DOHH2 (cell line): Measurements from ENCODE around the gene UGT1A6.
"Not testable (repeated sequence)": the region's sequence is repeated elsewhere in the genome, so short reads cannot be mapped to it uniquely, and the experiment has no call there.

Experiments used
- H3F3A ChIP-seq: fragments of 200-600 bp; sonication (generic), shearing (Covaris generic); 2 replicates; pipeline ENCODE4 v1.6.0; 2016; ENCODE audit warnings: antibody characterized with exemption, mild to moderate bottlenecking; ENCODE audit not compliant: control insufficient read depth, insufficient read depth
- H3K27ac ChIP-seq: fragments of 200-600 bp; sonication (generic); 2 replicates; pipeline ENCODE4 v1.5.1; 2014; ENCODE audit warnings: low read depth, mild to moderate bottlenecking, low read length, moderate library complexity
- H3K27me3 ChIP-seq: fragments of 200-600 bp; sonication (generic); 2 replicates; pipeline ENCODE4 v1.6.1; 2014; ENCODE audit warnings: mild to moderate bottlenecking, low read length, mixed read lengths; ENCODE audit not compliant: control insufficient read depth
- H3K36me3 ChIP-seq: fragments of 200-600 bp; sonication (generic); 2 replicates; pipeline ENCODE4 v1.6.1; 2014; ENCODE audit warnings: mild to moderate bottlenecking, low read length, moderate library complexity, mixed read lengths; ENCODE audit not compliant: control insufficient read depth
- H3K4me1 ChIP-seq: fragments of 200-600 bp; sonication (generic); 2 replicates; pipeline ENCODE4 v1.6.1; 2014; ENCODE audit warnings: mild to moderate bottlenecking, low read length, mixed read lengths; ENCODE audit not compliant: control insufficient read depth
- H3K4me2 ChIP-seq: fragments of 200-600 bp; sonication (generic); 2 replicates; pipeline ENCODE4 v1.6.0; 2014; ENCODE audit warnings: mild to moderate bottlenecking, low read length, moderate library complexity
- H3K4me3 ChIP-seq: fragments of 200-600 bp; sonication (generic); 2 replicates; pipeline ENCODE4 v1.5.1; 2014; ENCODE audit warnings: mild to moderate bottlenecking, low read length, mixed read lengths
- H3K79me2 ChIP-seq: fragments of 200-600 bp; sonication (generic); 2 replicates; pipeline ENCODE4 v1.6.1; 2014; ENCODE audit warnings: mild to moderate bottlenecking, low read length, mixed read lengths; ENCODE audit not compliant: control insufficient read depth
- H3K9me2 ChIP-seq: fragments of 200-600 bp; sonication (generic); replicated peaks from 2 replicates; pipeline ENCODE4 v1.6.1; 2014; ENCODE audit warnings: mild to moderate bottlenecking, low read length, mixed read lengths; ENCODE audit not compliant: control insufficient read depth
- H3K9me3 ChIP-seq: fragments of 200-600 bp; sonication (generic); 2 replicates; pipeline ENCODE4 v1.6.1; 2014; ENCODE audit warnings: antibody characterized with exemption, low read length, mixed read lengths; ENCODE audit not compliant: control insufficient read depth, insufficient read depth
- H4K20me1 ChIP-seq: fragments of 200-600 bp; sonication (generic); 2 replicates; pipeline ENCODE4 v1.6.0; 2014; ENCODE audit warnings: low read depth, mild to moderate bottlenecking, antibody characterized with exemption, low read length, moderate library complexity; ENCODE audit not compliant: control insufficient read depth, insufficient read depth
- CTCF ChIP-seq: fragments of 200-600 bp; sonication (generic); IDR thresholded peaks from one replicate; pipeline ENCODE4 v1.5.1; 2014; ENCODE audit warnings: antibody characterized with exemption, mild to moderate bottlenecking, low read depth, low read length; ENCODE audit not compliant: poor library complexity, severe bottlenecking
- EZH2phosphoT487 ChIP-seq: fragments of 200-600 bp; sonication (generic); IDR thresholded peaks from 2 replicates; pipeline ENCODE4 v1.6.1; 2017; ENCODE audit warnings: borderline replicate concordance, mild to moderate bottlenecking, antibody characterized with exemption, low read length, moderate library complexity, mixed read lengths

UGT1A6 gene

GRCh38 chr2:233714121-233714520 is 21.4 kb downstream of the UGT1A6 start:
- H3K9me3 ChIP-seq: no peaks in the 10 kb centered on the region
- TF ChIP-seq CTCF (no peak), EZH2phosphoT487 (no peak)
- no peak overlapping the region for H3K27ac ChIP-seq
- H3K27me3 ChIP-seq: peaks cover 10% of the 10 kb centered on the region; the same call in 1 of the 2 replicates
- H3K9me2 ChIP-seq: no peaks in the 10 kb centered on the region
- H4K20me1 ChIP-seq: no peaks in the 10 kb centered on the region
- H3K4me1 ChIP-seq: no peaks in the 10 kb centered on the region
- H3K36me3 ChIP-seq: no peaks in the 10 kb centered on the region
- no peaks in the 10 kb centered on the region for H3K79me2 ChIP-seq
- H3K4me3 ChIP-seq: no peak overlapping the region
- H3K4me2 ChIP-seq: no peak overlapping the region
- H3F3A ChIP-seq: no peaks in the 10 kb centered on the region

- no peaks in the 10 kb centered on the region for H3F3A ChIP-seq
- no peak within 1 kb of the TSS for H3K4me3 ChIP-seq
- TF ChIP-seq EZH2phosphoT487 (no peak), CTCF (no peak)
- H3K27me3 ChIP-seq: peaks cover 10% of the 10 kb centered on the region; the same call in 1 of the 2 replicates
- H3K27ac ChIP-seq: no peak within 1 kb of the TSS
- no peaks in the 10 kb centered on the region for H3K79me2 ChIP-seq
- no peaks in the 10 kb centered on the region for H3K9me2 ChIP-seq
- H3K36me3 ChIP-seq: no peaks in the 10 kb centered on the region
- no peaks in the 10 kb centered on the region for H3K4me1 ChIP-seq
- H4K20me1 ChIP-seq: no peaks in the 10 kb centered on the region
- no peak within 1 kb of the TSS for H3K4me2 ChIP-seq
- no peaks in the 10 kb centered on the region for H3K9me3 ChIP-seq
These were observed 25.9 kb downstream of the UGT1A6 start, which contains the start of gene UGT1A4 for GRCh38 chr2:233718552-233718951. Gene UGT1A4 (plus strand): TSS chr2:233718736. CDS start chr2:233718821, 85 bp downstream.

GRCh38 chr2:233728723-233729301 is 36.1 kb downstream of the UGT1A6 start, which contains the start of gene UGT1A3:
Gene UGT1A3 (plus strand): TSS chr2:233729042. CDS start chr2:233729127, 85 bp downstream.
- H4K20me1 ChIP-seq: no peaks in the 10 kb centered on the region
- no peaks in the 10 kb centered on the region for H3K4me1 ChIP-seq
- no peaks in the 10 kb centered on the region for H3K36me3 ChIP-seq
- H3K4me2 ChIP-seq: no peak within 1 kb of the TSS
- H3K9me2 ChIP-seq: no peaks in the 10 kb centered on the region
- no peak within 1 kb of the TSS for H3K4me3 ChIP-seq
- H3K9me3 ChIP-seq: no peaks in the 10 kb centered on the region
- TF ChIP-seq EZH2phosphoT487 (no peak), CTCF (no peak)
- no peak within 1 kb of the TSS for H3K27ac ChIP-seq
- H3K79me2 ChIP-seq: no peaks in the 10 kb centered on the region
- no peaks in the 10 kb centered on the region for H3F3A ChIP-seq
- no peaks in the 10 kb centered on the region for H3K27me3 ChIP-seq

GRCh38 chr2:233736868-233737653 is 44.4 kb downstream of the UGT1A6 start:
- H3K4me1 ChIP-seq, H3K79me2 ChIP-seq, H3K36me3 ChIP-seq, H3K27ac ChIP-seq, H3F3A ChIP-seq, H4K20me1 ChIP-seq, H3K9me3 ChIP-seq, H3K27me3 ChIP-seq, H3K4me2 ChIP-seq, H3K9me2 ChIP-seq, H3K4me3 ChIP-seq: not testable (repeated sequence)
